ENCODE results near the gene FBXW9.

- TF ChIP-seq CTCF (IDR thresholded peaks at IDR 0.05), result no peak
- no peak for TF ChIP-seq POLR2A (IDR thresholded peaks at IDR 0.05)
Measured at GRCh38 chr19:12680034-12680433, 16.4 kb downstream of the FBXW9 start.
